ENCODE results near the gene CNOT1. TPM values are rescaled to one million over a fixed set of nuclear protein-coding genes. Genes with fewer than 3 reads are reported as not detected.

CNOT1 gene
- total and polyA plus RNA-seq, 2 of the 4 experiments (the other 2 are of a cell fraction), result 85.5 to 357 TPM

DNA sequence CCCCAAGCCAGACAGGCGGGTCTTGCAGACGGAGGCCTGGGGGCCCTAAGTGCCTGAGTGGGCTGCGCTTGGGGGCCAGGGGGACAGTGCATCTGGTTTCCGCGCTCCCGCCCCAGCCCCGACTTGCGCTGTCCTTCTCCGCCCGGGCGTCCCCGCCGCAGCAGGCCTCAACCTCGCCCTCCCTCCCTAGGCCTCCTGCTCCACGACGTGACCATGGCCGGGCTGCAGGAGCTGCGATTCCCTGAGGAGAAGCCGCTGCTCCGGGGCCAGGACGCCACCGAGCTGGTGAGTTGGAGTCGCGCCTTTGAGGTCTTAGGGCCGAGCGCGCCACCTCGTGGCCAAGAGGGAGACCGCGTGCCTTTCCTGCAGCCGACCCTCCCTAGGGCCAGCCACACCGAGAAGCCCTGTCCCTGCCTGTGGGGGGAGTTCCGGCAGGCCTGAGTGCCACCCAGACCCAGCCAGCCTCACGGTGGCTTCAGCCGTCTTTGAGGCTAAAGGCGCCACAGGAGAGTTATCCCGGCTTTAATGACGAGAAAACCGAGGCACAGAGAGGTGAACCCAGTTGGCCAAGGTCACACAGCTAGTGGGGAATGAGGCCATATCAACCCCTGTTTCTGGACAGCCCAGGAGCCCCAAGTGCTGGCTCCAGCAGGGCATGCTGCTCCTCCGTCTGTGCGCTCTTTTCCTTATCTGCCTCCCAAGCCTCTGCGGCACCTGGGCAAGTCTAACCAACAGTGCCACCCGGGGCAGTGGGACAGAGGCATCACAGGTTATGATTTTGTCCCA is 141.9 kb downstream of the CNOT1 start:
- ATAC-seq (ENCODE audit: low read depth) (peak; percentile 99), DNase-seq (peak; percentile 67)
- Histone ChIP-seq H2AFZ (replicated peaks; ENCODE audit: low read length, poor library complexity) (peak overlapping the region; percentile 94), H3K4me3 (ENCODE audit: insufficient read depth, low read depth, low read length) (no peak overlapping the region), H3K23ac (ENCODE audit: low read depth, low read length) (no peak overlapping the region), H3K18ac (ENCODE audit: low read depth, low read length) (no peak overlapping the region), H3K4ac (ENCODE audit: low read depth, low read length) (no peak overlapping the region), H2BK15ac (ENCODE audit: low read depth, low read length) (no peak overlapping the region), H3K56ac (ENCODE audit: extremely low read depth, insufficient read depth, low read length) (no peak overlapping the region), H3K27ac (ENCODE audit: insufficient read depth, low read length) (no peak overlapping the region), H4K8ac (ENCODE audit: low read depth in 2 of 2, low read length in 2 of 2) (no peak overlapping the region), H3K4me1 (ENCODE audit: control insufficient read depth, insufficient read depth, low read length) (no peaks in the 10 kb centered on the region), H4K91ac (ENCODE audit: insufficient read depth, low read depth, low read length) (no peak overlapping the region), H4K20me1 (ENCODE audit: insufficient read depth, low read length) (no peaks in the 10 kb centered on the region), H3K4me2 (ENCODE audit: low read depth, low read length) (no peak overlapping the region; the same call in 1 of the 2 replicates), H2AK5ac (ENCODE audit: low read depth, low read length) (no peak overlapping the region), H2AK9ac (replicated peaks; ENCODE audit: low read depth, low read length, poor library complexity) (peak overlapping the region; percentile 65), H3K27me3 (ENCODE audit: control insufficient read depth, insufficient read depth, low read length) (peaks cover 10% of the 10 kb centered on the region), H2BK5ac (ENCODE audit: low read depth, low read length, poor library complexity, severe bottlenecking) (no peak overlapping the region), H3K14ac (replicated peaks; ENCODE audit: low read depth, low read length) (no peak overlapping the region), H3K36me3 (ENCODE audit: control insufficient read depth, insufficient read depth, low read length) (no peaks in the 10 kb centered on the region), H3K9me3 (ENCODE audit: control insufficient read depth, insufficient read depth, low read length) (no peaks in the 10 kb centered on the region), H4K5ac (ENCODE audit: low read depth, low read length) (no peak overlapping the region), H2BK20ac (ENCODE audit: low read depth, low read length) (no peak overlapping the region), H3K79me1 (ENCODE audit: low read depth in 1 of 2, low read length in 2 of 2) (no peaks in the 10 kb centered on the region), H3K9ac (ENCODE audit: low read depth, low read length) (no peak overlapping the region), H3K9me1 (ENCODE audit: insufficient read depth, low read length) (no peaks in the 10 kb centered on the region), H2BK120ac (ENCODE audit: low read depth, low read length) (no peak overlapping the region)
- intact Hi-C loops (cut with micrococcal nuclease) (loop anchor here (1.0 to 5.0 kb wide), 3 partner anchors 151 to 467 kb away; partner anchors contain the start of gene CSNK2A2), dilution Hi-C loops (cut with HindIII; ENCODE audit: low sequenced_read_pairs, unreplicated experiment) (no loop called here), in situ Hi-C loops (cut with MboI; ENCODE audit: low sequenced_read_pairs) (no loop called here)
- POLR2A ChIA-PET (ENCODE audit: unreplicated experiment), result interaction anchor here (0.6 kb wide), 1 partner anchor 148 kb away, joined by 3 read pairs; no protein-coding TSS in a partner anchor
- WGBS, 2 experiments (ENCODE audit: extremely low coverage in 2 of 2, insufficient read length in 1 of 2), result 35% methylated on average over 18 of the region's 43 CpGs; no CpG with 5 or more reads in 1 of the 2 experiments
- CTCF ChIA-PET, result interaction anchor here (0.6 to 2.5 kb wide), 12 partner anchors 12 to 268 kb away, joined by 3 to 39 read pairs (median 4); partner anchors contain the start of genes GINS3 and NDRG4
- BruUV-seq (replicated peaks), result no TSS peak
- TF ChIP-seq SMC3 (IDR thresholded peaks at IDR 0.05; ENCODE audit: low read depth, low read length), result peak; percentile 95
- no peak for TF ChIP-seq FOS (IDR thresholded peaks at IDR 0.05; ENCODE audit: low read depth, low read length)
- TF ChIP-seq CTCF (conservative IDR thresholded peaks at IDR 0.05; ENCODE audit: low read depth, low read length), result peak; percentile 89
- peak; percentile 89 for TF ChIP-seq RAD21 (IDR thresholded peaks at IDR 0.05; ENCODE audit: low read length)

All from IMR-90 (cell line).